ENCODE measurements around the gene TPRA1.

Gene TPRA1

GRCh38 chr3:127588806-127589577 lies 1.5 kb downstream of the TPRA1 start:
- no peak for DNase-seq

GRCh38 chr3:127587876-127588275 lies 2.7 kb downstream of the TPRA1 start:
- no peak for DNase-seq

- DNase-seq, result no peak
Observed at GRCh38 chr3:127585813-127586413, 4.6 kb downstream of the TPRA1 start.

- DNase-seq, result no peak
Observed at GRCh38 chr3:127585163-127585812, 5.2 kb downstream of the TPRA1 start.

- no peak for DNase-seq
Observed at GRCh38 chr3:127584734-127585133, 5.8 kb downstream of the TPRA1 start.

GRCh38 chr3:127580327-127581060 lies 10.0 kb downstream of the TPRA1 start:
- no peak for DNase-seq

GRCh38 chr3:127578802-127579201 lies 11.7 kb downstream of the TPRA1 start:
- no peak for DNase-seq

GRCh38 chr3:127578168-127578567 lies 12.4 kb downstream of the TPRA1 start:
- DNase-seq, result no peak

GRCh38 chr3:127577448-127577847 lies 13.1 kb downstream of the TPRA1 start:
- no peak for DNase-seq

- DNase-seq, result peak; percentile 94
Observed at GRCh38 chr3:127574880-127575878, 15.4 kb downstream of the TPRA1 start.

- no peak for DNase-seq
Observed at GRCh38 chr3:127573912-127574311, 16.6 kb downstream of the TPRA1 start.

GRCh38 chr3:127573401-127573800 lies 17.1 kb downstream of the TPRA1 start:
- DNase-seq, result no peak

GRCh38 chr3:127572735-127573134 lies 17.8 kb downstream of the TPRA1 start:
- no peak for DNase-seq

GRCh38 chr3:127572186-127572585 lies 18.3 kb downstream of the TPRA1 start:
- no peak for DNase-seq

- DNase-seq, result no peak
Observed at GRCh38 chr3:127570520-127570919, 20.0 kb downstream of the TPRA1 start.

GRCh38 chr3:127569160-127569559 lies 21.4 kb downstream of the TPRA1 start:
- DNase-seq, result no peak

- no peak for DNase-seq
Observed at GRCh38 chr3:127568586-127568985, 21.9 kb downstream of the TPRA1 start.

- no peak for DNase-seq
Observed at GRCh38 chr3:127566833-127567232, 23.7 kb downstream of the TPRA1 start.

- no peak for DNase-seq
Observed at GRCh38 chr3:127565711-127566110, 24.8 kb downstream of the TPRA1 start.

GRCh38 chr3:127560051-127560787 lies 30.3 kb downstream of the TPRA1 start:
- no peak for DNase-seq

- DNase-seq, result no peak
Observed at GRCh38 chr3:127556565-127556964, 34.0 kb downstream of the TPRA1 start.
